Measurements from ENCODE around the gene TCAF1. TPM values are rescaled to one million over a fixed set of nuclear protein-coding genes. Genes with fewer than 3 reads are reported as not detected.

Gene TCAF1
- total RNA-seq, 1 experiment from 2014 or later: 26.7 TPM

- Mint-ChIP-seq H3K4me1 (ENCODE audit: low read depth, unreplicated experiment) (peaks cover 15% of the 10 kb centered on the region), H3K4me3 (ENCODE audit: low read depth, unreplicated experiment) (no peak overlapping the region), H3K27me3 (ENCODE audit: unreplicated experiment) (no peaks in the 10 kb centered on the region), H3K27ac (ENCODE audit: unreplicated experiment) (peak overlapping the region; percentile 25), H3K36me3 (ENCODE audit: insufficient read depth, unreplicated experiment) (no peaks in the 10 kb centered on the region), H3K9me3 (ENCODE audit: low read depth, unreplicated experiment) (no peaks in the 10 kb centered on the region)
- intact Hi-C loops (cut with micrococcal nuclease; ENCODE audit: unreplicated experiment): no loop called here
- TF ChIP-seq CTCF (IDR thresholded peaks at IDR 0.05; ENCODE audit: unreplicated experiment): no peak
- BruUV-seq (replicated peaks): no TSS peak
- DNase-seq: no peak
- CTCF ChIA-PET: interaction anchor here (2.2 kb wide), 1 partner anchor 10 kb away, joined by 32 read pairs; the partner anchor contains the start of gene TCAF1
Observed at GRCh38 chr7:143891457-143891856, 10.5 kb downstream of the TCAF1 start.

GRCh38 chr7:143890558-143890957, 11.4 kb downstream of the TCAF1 start:
- intact Hi-C loops (cut with micrococcal nuclease; ENCODE audit: unreplicated experiment): no loop called here
- BruUV-seq (replicated peaks): no TSS peak
- DNase-seq: no peak
- CTCF ChIA-PET: interaction anchor here (0.6 kb wide), 1 partner anchor 233 kb away, joined by 4 read pairs; no protein-coding TSS in a partner anchor
- H3K4me1 Mint-ChIP-seq (ENCODE audit: low read depth, unreplicated experiment): peaks cover 15% of the 10 kb centered on the region
- no peak for TF ChIP-seq CTCF (IDR thresholded peaks at IDR 0.05; ENCODE audit: unreplicated experiment)
- H3K27me3 Mint-ChIP-seq (ENCODE audit: unreplicated experiment): no peaks in the 10 kb centered on the region
- no peak overlapping the region for H3K27ac Mint-ChIP-seq (ENCODE audit: unreplicated experiment)
- H3K36me3 Mint-ChIP-seq (ENCODE audit: insufficient read depth, unreplicated experiment): no peaks in the 10 kb centered on the region
- no peaks in the 10 kb centered on the region for H3K9me3 Mint-ChIP-seq (ENCODE audit: low read depth, unreplicated experiment)
- H3K4me3 Mint-ChIP-seq (ENCODE audit: low read depth, unreplicated experiment): no peak overlapping the region

GRCh38 chr7:143889068-143889467, 12.9 kb downstream of the TCAF1 start:
- Mint-ChIP-seq H3K9me3 (ENCODE audit: low read depth, unreplicated experiment) (no peaks in the 10 kb centered on the region), H3K4me1 (ENCODE audit: low read depth, unreplicated experiment) (peaks cover 15% of the 10 kb centered on the region), H3K27ac (ENCODE audit: unreplicated experiment) (no peak overlapping the region), H3K27me3 (ENCODE audit: unreplicated experiment) (no peaks in the 10 kb centered on the region), H3K36me3 (ENCODE audit: insufficient read depth, unreplicated experiment) (peaks cover 6% of the 10 kb centered on the region), H3K4me3 (ENCODE audit: low read depth, unreplicated experiment) (no peak overlapping the region)
- DNase-seq: no peak
- no TSS peak for BruUV-seq (replicated peaks)
- no peak for TF ChIP-seq CTCF (IDR thresholded peaks at IDR 0.05; ENCODE audit: unreplicated experiment)
- CTCF ChIA-PET: no interaction called here
- intact Hi-C loops (cut with micrococcal nuclease; ENCODE audit: unreplicated experiment): no loop called here

- CTCF ChIA-PET: no interaction called here
- no peaks in the 10 kb centered on the region for H3K9me3 Mint-ChIP-seq (ENCODE audit: low read depth, unreplicated experiment)
- H3K4me3 Mint-ChIP-seq (ENCODE audit: low read depth, unreplicated experiment): no peak overlapping the region
- no peak for DNase-seq
- no peaks in the 10 kb centered on the region for H3K27me3 Mint-ChIP-seq (ENCODE audit: unreplicated experiment)
- TF ChIP-seq CTCF (IDR thresholded peaks at IDR 0.05; ENCODE audit: unreplicated experiment): no peak
- H3K36me3 Mint-ChIP-seq (ENCODE audit: insufficient read depth, unreplicated experiment): peaks cover 16% of the 10 kb centered on the region
- no peak overlapping the region for H3K27ac Mint-ChIP-seq (ENCODE audit: unreplicated experiment)
- H3K4me1 Mint-ChIP-seq (ENCODE audit: low read depth, unreplicated experiment): peaks cover 15% of the 10 kb centered on the region
- no TSS peak for BruUV-seq (replicated peaks)
- intact Hi-C loops (cut with micrococcal nuclease; ENCODE audit: unreplicated experiment): no loop called here
Observed at GRCh38 chr7:143886826-143887477, 15.0 kb downstream of the TCAF1 start.

Data from Calu3 (cell line).